Pulmonary artery endothelial cell (primary cell): ENCODE measurements around the gene TUBA3E. TPM values are rescaled to one million over a fixed set of nuclear protein-coding genes. Genes with fewer than 3 reads are reported as not detected.
"Not testable (repeated sequence)": the region's sequence is repeated elsewhere in the genome, so short reads cannot be mapped to it uniquely, and the experiment has no call there.

Experiments
- DNase-seq: peaks from one replicate; pipeline ENCODE4 v3.0.0-alpha.2; 2011; ENCODE audit warnings: low read depth, low spot score
- total RNA-seq: library from RNA; depleted of rRNA; stranded (reverse); fragments of >200 nt; gene quantifications from 2 replicates; pipeline ENCODE4 v1.2.3, GENCODE V29; 2014

The TUBA3E gene
- total RNA-seq, 1 donor from 2014 or later, result not detected

- DNase-seq, result not testable (repeated sequence)
These were observed 6.9 kb downstream of the TUBA3E start for GRCh38 chr2:130191319-130191718.

GRCh38 chr2:130190237-130190636, 8.0 kb downstream of the TUBA3E start:
- DNase-seq, result no peak

GRCh38 chr2:130188958-130189357, 9.3 kb downstream of the TUBA3E start:
- not testable (repeated sequence) for DNase-seq

GRCh38 chr2:130187859-130188792, 10.1 kb downstream of the TUBA3E start:
- DNase-seq, result not testable (repeated sequence)

GRCh38 chr2:130187268-130187667, 11.0 kb downstream of the TUBA3E start:
- DNase-seq, result no peak

GRCh38 chr2:130186391-130186790, 11.8 kb downstream of the TUBA3E start:
- DNase-seq, result no peak

- no peak for DNase-seq
These were observed 12.3 kb downstream of the TUBA3E start for GRCh38 chr2:130185896-130186295.

GRCh38 chr2:130185436-130185835, 12.8 kb downstream of the TUBA3E start:
- DNase-seq, result no peak

GRCh38 chr2:130183512-130184373, 14.5 kb downstream of the TUBA3E start:
- no peak for DNase-seq

GRCh38 chr2:130182826-130183511, 15.3 kb downstream of the TUBA3E start:
- not testable (repeated sequence) for DNase-seq

GRCh38 chr2:130181880-130182682, 16.2 kb downstream of the TUBA3E start, which contains the start of gene MZT2B:
MZT2B (plus strand) TSS chr2:130182262; CDS start chr2:130182283, 21 bp downstream.
- peak; percentile 45 for DNase-seq

- DNase-seq, result peak; percentile 79
These were observed 16.8 kb downstream of the TUBA3E start, which contains the start of gene SMPD4 for GRCh38 chr2:130181325-130181879. SMPD4 (minus strand) TSS chr2:130181602; CDS start chr2:130176592, 5,010 bp downstream.

GRCh38 chr2:130180404-130181324, 17.6 kb downstream of the TUBA3E start:
- not testable (repeated sequence) for DNase-seq

- DNase-seq, result not testable (repeated sequence)
These were observed 23.4 kb downstream of the TUBA3E start for GRCh38 chr2:130174866-130175265.

- no peak for DNase-seq
These were observed 28.3 kb downstream of the TUBA3E start for GRCh38 chr2:130169896-130170295.

GRCh38 chr2:130169163-130169562, 29.1 kb downstream of the TUBA3E start:
- DNase-seq, result not testable (repeated sequence)

GRCh38 chr2:130166611-130167010, 31.6 kb downstream of the TUBA3E start:
- DNase-seq, result not testable (repeated sequence)

GRCh38 chr2:130165293-130166016, 32.8 kb downstream of the TUBA3E start:
- no peak for DNase-seq
